MM.1S (cell line): ENCODE results near the gene HECTD4.

Experiments used
- CTCF ChIP-seq: fragments of 300-600 bp; sonication (generic); IDR thresholded peaks from 2 replicates; pipeline ENCODE4 v1.5.1; 2016; ENCODE audit warnings: antibody characterized with exemption, low read length, mixed read lengths
- EZH2 ChIP-seq: fragments of 300-600 bp; sonication (generic); optimal IDR thresholded peaks from 2 replicates; pipeline ENCODE3; 2017; ENCODE audit warnings: low read depth, mild to moderate bottlenecking, antibody characterized with exemption, low read length, mixed read lengths

GRCh38 chr12:112303799-112304198 lies 78.4 kb downstream of the HECTD4 start:
- TF ChIP-seq CTCF (no peak), EZH2 (no peak)
